Measurements from ENCODE around the gene PPP1R7. TPM values are rescaled to one million over a fixed set of nuclear protein-coding genes. Genes with fewer than 3 reads are reported as not detected.

Gene PPP1R7
- polyA plus RNA-seq, 3 donors, result 54.9 to 102 (median 84.4) TPM

DNA sequence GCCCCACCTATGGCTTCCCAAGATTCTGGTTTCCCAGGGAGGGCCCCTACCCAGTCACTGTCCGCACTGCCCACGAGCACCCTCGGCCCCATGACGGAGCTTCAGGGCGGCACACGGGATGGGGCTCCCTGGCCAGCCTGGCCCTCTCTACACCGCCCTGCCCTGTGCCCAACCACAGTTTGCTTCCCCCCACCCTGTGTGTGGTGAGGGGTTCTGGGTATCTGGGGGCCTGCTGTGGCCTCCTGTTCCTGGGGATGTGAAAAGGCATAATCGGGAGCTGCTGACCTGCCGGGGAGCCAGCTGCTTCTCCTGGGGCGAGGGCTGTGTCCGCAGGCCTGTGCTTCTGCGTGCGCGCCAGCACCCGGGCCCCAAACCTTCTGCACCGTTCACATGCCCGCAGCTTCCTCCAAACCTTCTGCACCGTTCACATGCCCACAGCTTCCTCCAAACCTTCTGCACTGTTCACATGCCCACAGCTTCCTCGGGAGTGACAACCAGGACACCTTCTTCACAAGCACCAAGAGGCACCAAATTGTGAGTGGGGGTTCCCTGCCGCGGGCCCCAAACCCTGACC is 50.6 kb downstream of the PPP1R7 start:
- intact Hi-C loops (cut with micrococcal nuclease), result no loop called here
- peaks cover 0 to 1% (median 0%) of the 10 kb centered on the region in 3 donors for H3K27me3 Mint-ChIP-seq (ENCODE audit: low read depth in 3 of 3)

DNA sequence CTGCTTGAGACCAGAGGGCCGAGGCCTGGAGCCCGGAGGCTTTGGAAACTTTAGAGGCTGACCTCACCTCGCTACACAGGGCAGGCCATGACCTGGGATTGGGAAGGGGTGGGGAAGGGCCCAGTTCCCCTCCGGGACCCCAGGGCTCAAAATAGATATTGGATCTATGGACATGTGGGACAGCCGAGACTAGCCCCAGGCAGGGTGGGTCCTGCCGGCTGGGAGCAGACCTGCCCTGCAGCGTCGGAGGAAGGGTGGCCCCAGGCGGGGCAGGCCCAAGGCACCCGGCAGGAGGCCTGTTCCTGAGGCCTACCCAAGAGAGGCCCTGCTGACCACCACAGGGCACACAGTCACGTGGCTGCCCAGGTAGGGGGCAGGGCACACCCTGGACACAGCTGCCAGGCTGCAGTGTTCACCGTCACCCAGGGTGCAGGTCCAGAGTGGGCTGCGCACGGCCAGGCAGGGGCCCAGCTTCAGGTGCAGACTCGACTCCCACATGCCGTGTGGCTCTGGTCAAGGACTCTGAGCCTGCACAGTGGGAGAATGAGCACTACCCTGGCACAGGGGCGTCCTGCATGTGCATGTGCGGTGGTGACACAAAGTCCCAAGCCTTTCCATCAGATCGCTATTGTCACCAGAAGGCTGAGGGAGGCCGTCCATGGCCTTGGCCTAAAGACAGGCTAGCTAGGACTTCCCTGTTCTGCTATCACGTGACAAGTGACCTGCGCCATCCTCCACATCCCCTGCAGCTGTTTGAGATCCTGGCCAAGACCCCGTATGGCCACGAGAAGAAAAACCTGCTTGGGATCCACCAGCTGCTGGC is 51.4 kb downstream of the PPP1R7 start:
- H3K4me1 Mint-ChIP-seq, result peaks cover 9% of the 10 kb centered on the region
- H3K9me3 Mint-ChIP-seq, result no peaks in the 10 kb centered on the region
- Histone ChIP-seq H3K4me1 (ENCODE audit: control insufficient read depth in 1 of 2, insufficient read depth in 2 of 2, low read length in 2 of 2) (peaks cover 3 to 8% of the 10 kb centered on the region in 2 donors), H4K20me1 (ENCODE audit: insufficient read depth, low read length) (no peaks in the 10 kb centered on the region), H3K36me3 (replicated peaks in 1 of 2; ENCODE audit: control insufficient read depth in 1 of 2, insufficient read depth in 2 of 2, low read length in 2 of 2) (no peaks in the 10 kb centered on the region), H2AFZ (ENCODE audit: insufficient read depth, low read depth, low read length, poor library complexity, severe bottlenecking) (no peak overlapping the region), H3K79me2 (ENCODE audit: insufficient read depth, low read length) (no peaks in the 10 kb centered on the region), H3K4me2 (replicated peaks; ENCODE audit: extremely low read depth, low read length, poor library complexity, severe bottlenecking) (no peak overlapping the region), H3K4me3 (replicated peaks in 1 of 3; ENCODE audit: low read depth in 2 of 3, low read length in 3 of 3) (no peak overlapping the region), H3K27me3 (ENCODE audit: control insufficient read depth in 2 of 2, insufficient read depth in 2 of 2, low read length in 2 of 2) (no peaks in the 10 kb centered on the region), H3K9me3 (replicated peaks in 1 of 2; ENCODE audit: control insufficient read depth in 1 of 2, insufficient read depth in 1 of 2, low read length in 2 of 2) (no peaks in the 10 kb centered on the region), H3K27ac (ENCODE audit: low read depth in 1 of 2, low read length in 2 of 2) (no peak overlapping the region), H3K9ac (ENCODE audit: insufficient read depth, low read length, poor library complexity, severe bottlenecking) (no peak overlapping the region)
- peak overlapping the region in 1 of 2 donors; percentile 16 for H3K4me3 Mint-ChIP-seq
- 81% methylated on average over 21 of the region's 24 CpGs for WGBS (ENCODE audit: insufficient coverage)
- TF ChIP-seq, protein P1, sequence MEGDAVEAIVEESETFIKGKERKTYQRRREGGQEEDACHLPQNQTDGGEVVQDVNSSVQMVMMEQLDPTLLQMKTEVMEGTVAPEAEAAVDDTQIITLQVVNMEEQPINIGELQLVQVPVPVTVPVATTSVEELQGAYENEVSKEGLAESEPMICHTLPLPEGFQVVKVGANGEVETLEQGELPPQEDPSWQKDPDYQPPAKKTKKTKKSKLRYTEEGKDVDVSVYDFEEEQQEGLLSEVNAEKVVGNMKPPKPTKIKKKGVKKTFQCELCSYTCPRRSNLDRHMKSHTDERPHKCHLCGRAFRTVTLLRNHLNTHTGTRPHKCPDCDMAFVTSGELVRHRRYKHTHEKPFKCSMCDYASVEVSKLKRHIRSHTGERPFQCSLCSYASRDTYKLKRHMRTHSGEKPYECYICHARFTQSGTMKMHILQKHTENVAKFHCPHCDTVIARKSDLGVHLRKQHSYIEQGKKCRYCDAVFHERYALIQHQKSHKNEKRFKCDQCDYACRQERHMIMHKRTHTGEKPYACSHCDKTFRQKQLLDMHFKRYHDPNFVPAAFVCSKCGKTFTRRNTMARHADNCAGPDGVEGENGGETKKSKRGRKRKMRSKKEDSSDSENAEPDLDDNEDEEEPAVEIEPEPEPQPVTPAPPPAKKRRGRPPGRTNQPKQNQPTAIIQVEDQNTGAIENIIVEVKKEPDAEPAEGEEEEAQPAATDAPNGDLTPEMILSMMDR (IDR thresholded peaks at IDR 0.05), result no peak
- peaks cover 0 to 1% (median 0%) of the 10 kb centered on the region in 3 donors for H3K27me3 Mint-ChIP-seq (ENCODE audit: low read depth in 3 of 3)
- no peak overlapping the region for H3K27ac Mint-ChIP-seq
- DNase-seq, result no peak
- H3K36me3 Mint-ChIP-seq, result no peaks in the 10 kb centered on the region
- intact Hi-C loops (cut with micrococcal nuclease), result no loop called here

More for the DNA sequence above, 50.6 kb downstream of the PPP1R7 start:
- no peaks in the 10 kb centered on the region for H4K20me1 ChIP-seq (ENCODE audit: insufficient read depth, low read length)
- TF ChIP-seq, protein P1 (IDR thresholded peaks at IDR 0.05), result no peak
- no peak overlapping the region for H2AFZ ChIP-seq (ENCODE audit: insufficient read depth, low read depth, low read length, poor library complexity, severe bottlenecking)
- no peak overlapping the region for H3K27ac ChIP-seq (ENCODE audit: low read depth in 1 of 2, low read length in 2 of 2)
- WGBS (ENCODE audit: insufficient coverage), result 21% methylated on average over 13 of the region's 21 CpGs
- H3K9ac ChIP-seq (ENCODE audit: insufficient read depth, low read length, poor library complexity, severe bottlenecking), result no peak overlapping the region
- no peaks in the 10 kb centered on the region for H3K9me3 ChIP-seq (replicated peaks in 1 of 2; ENCODE audit: control insufficient read depth in 1 of 2, insufficient read depth in 1 of 2, low read length in 2 of 2)
- no peaks in the 10 kb centered on the region for H3K36me3 ChIP-seq (replicated peaks in 1 of 2; ENCODE audit: control insufficient read depth in 1 of 2, insufficient read depth in 2 of 2, low read length in 2 of 2)
- H3K4me2 ChIP-seq (replicated peaks; ENCODE audit: extremely low read depth, low read length, poor library complexity, severe bottlenecking), result no peak overlapping the region
- Mint-ChIP-seq H3K27ac (peak overlapping the region in 1 of 7 donors; percentile 41), H3K36me3 (no peaks in the 10 kb centered on the region), H3K4me1 (peaks cover 9% of the 10 kb centered on the region), H3K9me3 (no peaks in the 10 kb centered on the region), H3K4me3 (no peak overlapping the region)
- no peaks in the 10 kb centered on the region for H3K27me3 ChIP-seq (ENCODE audit: control insufficient read depth in 2 of 2, insufficient read depth in 2 of 2, low read length in 2 of 2)
- H3K4me3 ChIP-seq (replicated peaks in 1 of 3; ENCODE audit: low read depth in 2 of 3, low read length in 3 of 3), result no peak overlapping the region
- no peak for DNase-seq
- no peaks in the 10 kb centered on the region for H3K79me2 ChIP-seq (ENCODE audit: insufficient read depth, low read length)
- peaks cover 3 to 8% of the 10 kb centered on the region in 2 donors for H3K4me1 ChIP-seq (ENCODE audit: control insufficient read depth in 1 of 2, insufficient read depth in 2 of 2, low read length in 2 of 2)
